ENCODE data around the gene RPS19. TPM values are rescaled to one million over a fixed set of nuclear protein-coding genes. Genes with fewer than 3 reads are reported as not detected.

RPS19 gene
- total RNA-seq, 1 experiment from 2014 or later = 3,297 TPM

DNA sequence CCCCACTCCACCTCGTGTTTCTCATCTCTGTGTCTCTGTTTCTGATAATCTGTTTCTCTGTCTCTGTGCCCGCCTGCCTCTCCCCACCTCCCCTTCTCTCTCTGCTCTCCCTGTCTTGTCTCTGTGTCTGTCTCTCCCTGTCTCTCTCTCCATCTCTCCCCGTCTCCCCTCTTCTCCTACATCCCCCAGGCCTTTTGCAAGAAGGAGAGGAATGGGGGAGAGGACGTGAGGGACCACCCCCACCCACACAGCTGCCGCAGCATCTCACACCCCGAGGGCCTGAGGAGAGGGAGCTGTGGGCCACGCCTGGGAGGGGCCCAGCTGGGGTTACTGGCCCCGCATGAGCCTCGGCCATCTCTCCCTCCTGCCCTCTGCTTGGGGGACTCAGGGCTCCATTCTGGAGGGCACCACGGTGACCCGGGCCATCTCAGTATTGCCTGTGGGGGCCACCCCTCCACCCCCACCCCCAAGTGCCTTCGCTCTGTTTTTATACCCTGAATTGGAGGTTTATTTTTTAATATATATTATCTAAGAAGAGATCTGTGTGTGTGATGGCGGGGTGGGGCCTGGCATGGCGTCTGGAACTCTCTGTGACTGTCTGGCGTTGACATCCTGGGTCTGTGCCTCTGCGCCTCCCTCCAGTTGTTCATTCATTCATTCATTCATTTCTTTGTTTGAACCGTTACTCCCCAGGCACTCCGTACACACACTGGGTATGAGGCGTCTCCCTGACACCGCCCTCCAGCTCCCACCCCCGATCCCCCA is 47.0 kb downstream of the RPS19 start:
- Histone ChIP-seq H3K9me3 (no peaks in the 10 kb centered on the region), H3K4me3 (ENCODE audit: low read depth, low read length) (no peak overlapping the region), H3K4me1 (peaks cover 26% of the 10 kb centered on the region), H3K36me3 (ENCODE audit: control insufficient read depth, insufficient read depth, low read length) (peaks cover 6% of the 10 kb centered on the region), H3K27me3 (replicated peaks; ENCODE audit: control insufficient read depth, insufficient read depth, low read length) (no peaks in the 10 kb centered on the region; the same call in 1 of the 2 replicates)
- no peak overlapping the region for H3K4me3 Mint-ChIP-seq (ENCODE audit: unreplicated experiment)
- POLR2A ChIA-PET = no interaction called here
- no peak for DNase-seq
- peaks cover 24% of the 10 kb centered on the region for H3K36me3 Mint-ChIP-seq (ENCODE audit: insufficient read depth, unreplicated experiment)
- H3K9me3 Mint-ChIP-seq (ENCODE audit: unreplicated experiment) = no peaks in the 10 kb centered on the region
- TF ChIP-seq, protein P1, sequence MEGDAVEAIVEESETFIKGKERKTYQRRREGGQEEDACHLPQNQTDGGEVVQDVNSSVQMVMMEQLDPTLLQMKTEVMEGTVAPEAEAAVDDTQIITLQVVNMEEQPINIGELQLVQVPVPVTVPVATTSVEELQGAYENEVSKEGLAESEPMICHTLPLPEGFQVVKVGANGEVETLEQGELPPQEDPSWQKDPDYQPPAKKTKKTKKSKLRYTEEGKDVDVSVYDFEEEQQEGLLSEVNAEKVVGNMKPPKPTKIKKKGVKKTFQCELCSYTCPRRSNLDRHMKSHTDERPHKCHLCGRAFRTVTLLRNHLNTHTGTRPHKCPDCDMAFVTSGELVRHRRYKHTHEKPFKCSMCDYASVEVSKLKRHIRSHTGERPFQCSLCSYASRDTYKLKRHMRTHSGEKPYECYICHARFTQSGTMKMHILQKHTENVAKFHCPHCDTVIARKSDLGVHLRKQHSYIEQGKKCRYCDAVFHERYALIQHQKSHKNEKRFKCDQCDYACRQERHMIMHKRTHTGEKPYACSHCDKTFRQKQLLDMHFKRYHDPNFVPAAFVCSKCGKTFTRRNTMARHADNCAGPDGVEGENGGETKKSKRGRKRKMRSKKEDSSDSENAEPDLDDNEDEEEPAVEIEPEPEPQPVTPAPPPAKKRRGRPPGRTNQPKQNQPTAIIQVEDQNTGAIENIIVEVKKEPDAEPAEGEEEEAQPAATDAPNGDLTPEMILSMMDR (IDR thresholded peaks at IDR 0.05; ENCODE audit: insufficient read depth in 1 of 2, low read depth in 1 of 2, low read length in 1 of 2, severe bottlenecking in 1 of 2, unreplicated experiment in 1 of 2) = no peak
- intact Hi-C loops (cut with micrococcal nuclease; ENCODE audit: unreplicated experiment) = no loop called here
- H3K4me1 Mint-ChIP-seq (ENCODE audit: low read depth, unreplicated experiment) = peaks cover 28% of the 10 kb centered on the region
- CTCF ChIA-PET = no interaction called here
- H3K27me3 Mint-ChIP-seq (ENCODE audit: insufficient read depth, unreplicated experiment) = no peaks in the 10 kb centered on the region
- no TSS peak for BruUV-seq (replicated peaks)
- peak overlapping the region; percentile 0 for H3K27ac Mint-ChIP-seq (ENCODE audit: unreplicated experiment)

DNA sequence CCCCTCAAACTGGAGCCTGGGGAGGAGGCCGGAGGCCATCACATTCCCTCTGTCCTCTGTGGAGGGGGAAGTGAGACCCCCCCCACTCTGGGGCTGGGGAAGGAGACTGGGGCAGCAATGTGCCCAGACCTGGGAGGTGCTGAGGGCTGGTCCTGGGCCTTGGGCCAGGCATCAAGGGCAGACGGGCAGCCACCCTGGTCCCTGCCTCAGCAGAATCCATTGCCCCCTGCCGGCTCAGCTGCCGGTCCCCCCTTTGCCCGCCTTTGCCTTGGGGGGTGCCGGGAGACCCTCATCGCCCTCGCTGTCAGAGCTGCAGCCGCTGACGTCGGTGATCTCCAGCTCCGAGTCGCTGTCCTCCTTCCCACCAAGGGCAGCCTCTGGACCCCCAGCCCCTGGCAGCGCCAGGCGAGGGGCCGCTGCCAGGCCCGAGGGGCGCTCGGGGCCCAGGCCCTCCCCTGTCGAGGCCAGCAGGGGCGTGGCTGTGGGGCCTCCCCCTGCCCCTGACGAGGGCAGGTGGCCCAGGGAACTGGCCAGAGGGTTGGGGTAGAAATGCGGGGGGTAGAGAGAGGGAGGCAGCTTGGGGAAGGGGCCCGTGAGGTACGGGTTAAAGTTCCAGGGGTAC is 48.0 kb downstream of the RPS19 start:
- Mint-ChIP-seq H3K36me3 (ENCODE audit: insufficient read depth, unreplicated experiment) (peaks cover 24% of the 10 kb centered on the region), H3K4me1 (ENCODE audit: low read depth, unreplicated experiment) (peaks cover 28% of the 10 kb centered on the region), H3K4me3 (ENCODE audit: unreplicated experiment) (no peak overlapping the region), H3K27me3 (ENCODE audit: insufficient read depth, unreplicated experiment) (no peaks in the 10 kb centered on the region), H3K9me3 (ENCODE audit: unreplicated experiment) (no peaks in the 10 kb centered on the region), H3K27ac (ENCODE audit: unreplicated experiment) (no peak overlapping the region)
- Histone ChIP-seq H3K27me3 (replicated peaks; ENCODE audit: control insufficient read depth, insufficient read depth, low read length) (no peaks in the 10 kb centered on the region; the same call in 1 of the 2 replicates), H3K4me3 (ENCODE audit: low read depth, low read length) (no peak overlapping the region), H3K9me3 (no peaks in the 10 kb centered on the region), H3K36me3 (ENCODE audit: control insufficient read depth, insufficient read depth, low read length) (peaks cover 6% of the 10 kb centered on the region), H3K4me1 (peaks cover 26% of the 10 kb centered on the region)
- no TSS peak for BruUV-seq (replicated peaks)
- POLR2A ChIA-PET = no interaction called here
- intact Hi-C loops (cut with micrococcal nuclease; ENCODE audit: unreplicated experiment) = no loop called here
- TF ChIP-seq, protein P1 (IDR thresholded peaks at IDR 0.05; ENCODE audit: insufficient read depth in 1 of 2, low read depth in 1 of 2, low read length in 1 of 2, severe bottlenecking in 1 of 2, unreplicated experiment in 1 of 2) = no peak
- DNase-seq = no peak
- CTCF ChIA-PET = no interaction called here

DNA sequence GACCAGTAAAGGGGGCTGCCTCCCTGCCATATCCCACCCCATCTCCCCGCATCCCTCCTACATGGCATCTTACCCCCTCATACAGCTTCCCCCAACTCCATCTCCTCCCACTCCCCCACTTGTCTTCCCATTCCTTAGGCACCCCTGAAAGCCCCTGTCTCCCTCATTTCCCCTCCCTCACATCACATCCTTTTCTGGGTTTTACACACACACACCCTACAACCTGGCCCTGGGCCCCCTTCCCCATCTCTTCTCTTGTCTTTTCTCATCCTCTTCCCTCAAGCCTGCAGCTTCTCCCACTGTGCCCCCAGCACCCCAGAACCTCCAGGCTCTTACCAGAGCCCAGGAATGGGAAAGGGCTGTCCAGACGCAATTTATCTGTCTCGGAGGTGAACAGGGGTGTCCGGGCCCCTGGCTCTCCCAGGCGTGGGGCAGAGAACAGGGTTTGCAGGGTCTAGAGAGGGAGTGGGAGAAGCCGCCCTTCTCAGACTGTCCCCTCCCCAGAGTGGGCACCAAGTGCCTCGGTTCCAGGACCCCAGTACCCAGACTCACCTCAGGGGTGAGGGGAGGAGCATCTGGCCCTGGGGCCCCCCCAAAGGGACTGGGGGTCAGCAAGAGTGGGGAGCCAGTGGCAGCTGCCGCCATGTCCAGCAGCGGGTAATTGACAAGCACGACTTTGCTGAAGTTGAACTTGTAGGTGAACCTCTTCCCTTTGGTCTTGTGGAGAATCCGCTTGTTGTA is 48.8 kb downstream of the RPS19 start:
- Histone ChIP-seq H3K36me3 (ENCODE audit: control insufficient read depth, insufficient read depth, low read length) (peaks cover 3% of the 10 kb centered on the region), H3K27me3 (replicated peaks; ENCODE audit: control insufficient read depth, insufficient read depth, low read length) (no peaks in the 10 kb centered on the region; the same call in 1 of the 2 replicates), H3K9me3 (no peaks in the 10 kb centered on the region), H3K4me1 (peaks cover 19% of the 10 kb centered on the region), H3K4me3 (ENCODE audit: low read depth, low read length) (no peak overlapping the region)
- TF ChIP-seq, protein P1 (IDR thresholded peaks at IDR 0.05; ENCODE audit: insufficient read depth in 1 of 2, low read depth in 1 of 2, low read length in 1 of 2, severe bottlenecking in 1 of 2, unreplicated experiment in 1 of 2) = no peak
- Mint-ChIP-seq H3K4me3 (ENCODE audit: unreplicated experiment) (no peak overlapping the region), H3K4me1 (ENCODE audit: low read depth, unreplicated experiment) (peaks cover 28% of the 10 kb centered on the region), H3K9me3 (ENCODE audit: unreplicated experiment) (no peaks in the 10 kb centered on the region), H3K27ac (ENCODE audit: unreplicated experiment) (no peak overlapping the region), H3K27me3 (ENCODE audit: insufficient read depth, unreplicated experiment) (no peaks in the 10 kb centered on the region), H3K36me3 (ENCODE audit: insufficient read depth, unreplicated experiment) (peaks cover 18% of the 10 kb centered on the region)
- no peak for DNase-seq
- no TSS peak for BruUV-seq (replicated peaks)
- ChIA-PET POLR2A (no interaction called here), CTCF (no interaction called here)
- intact Hi-C loops (cut with micrococcal nuclease; ENCODE audit: unreplicated experiment) = no loop called here

Data from Caco-2 (cell line).